ENCODE data around the gene CIRBP. TPM values are rescaled to one million over a fixed set of nuclear protein-coding genes. Genes with fewer than 3 reads are reported as not detected.

CIRBP gene
- total and polyA plus RNA-seq, 2 of the 13 experiments (the other 11 are each of a cell fraction or from before 2014, with no cell fraction given) = 133 to 140 TPM

DNA sequence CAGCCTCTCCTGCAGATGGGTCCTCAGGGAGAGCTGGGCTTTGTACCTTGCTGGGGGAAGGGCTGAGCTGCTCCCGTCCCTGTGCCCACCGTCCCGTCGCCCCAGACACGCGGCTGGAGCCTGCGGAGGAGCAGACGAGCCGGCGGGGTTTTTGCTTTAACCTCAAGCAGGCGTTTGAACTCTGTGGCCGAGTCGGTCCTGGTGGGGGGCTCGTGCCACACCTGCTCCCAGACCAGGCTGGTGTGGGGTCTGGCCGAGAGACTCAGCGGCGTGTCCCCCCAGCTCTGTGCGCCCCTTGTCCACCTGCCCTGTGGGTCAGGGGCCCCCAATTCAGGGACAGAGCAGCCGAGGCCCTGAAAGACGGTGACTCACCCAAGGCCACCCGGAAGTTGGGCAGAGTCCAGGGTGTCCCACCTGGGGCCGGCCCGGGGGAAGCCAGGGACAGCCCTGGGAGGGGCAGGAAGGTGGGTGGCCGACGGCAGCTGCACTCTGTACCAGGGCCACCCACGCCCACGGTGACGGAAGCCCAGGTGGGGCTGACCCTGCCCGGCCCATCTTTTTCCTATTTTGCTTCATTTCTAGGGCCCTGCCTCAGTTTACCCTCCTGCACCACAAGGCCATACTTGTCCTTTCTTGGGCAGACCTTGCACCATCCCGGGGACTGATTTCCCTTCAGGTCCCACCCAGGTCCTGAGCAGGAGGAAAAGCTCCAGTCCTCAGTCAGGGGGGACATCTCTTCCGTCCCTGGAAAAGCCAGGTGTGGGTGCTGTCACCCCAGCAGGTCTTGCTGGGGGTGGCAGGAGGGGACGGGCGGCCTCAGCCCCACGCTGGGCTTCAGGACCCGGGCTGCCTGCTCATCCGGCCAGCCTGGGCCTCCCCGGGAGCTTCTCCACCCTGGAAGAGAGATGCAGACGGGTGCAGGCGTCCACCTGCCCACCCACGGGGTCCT, 21.8 kb downstream of the CIRBP start (continued):
- TF ChIP-seq ESRRA (CRISPR knock-in tag; IDR thresholded peaks at IDR 0.05; ENCODE audit: low read depth) = peak; percentile 83
- TF ChIP-seq, protein P1, sequence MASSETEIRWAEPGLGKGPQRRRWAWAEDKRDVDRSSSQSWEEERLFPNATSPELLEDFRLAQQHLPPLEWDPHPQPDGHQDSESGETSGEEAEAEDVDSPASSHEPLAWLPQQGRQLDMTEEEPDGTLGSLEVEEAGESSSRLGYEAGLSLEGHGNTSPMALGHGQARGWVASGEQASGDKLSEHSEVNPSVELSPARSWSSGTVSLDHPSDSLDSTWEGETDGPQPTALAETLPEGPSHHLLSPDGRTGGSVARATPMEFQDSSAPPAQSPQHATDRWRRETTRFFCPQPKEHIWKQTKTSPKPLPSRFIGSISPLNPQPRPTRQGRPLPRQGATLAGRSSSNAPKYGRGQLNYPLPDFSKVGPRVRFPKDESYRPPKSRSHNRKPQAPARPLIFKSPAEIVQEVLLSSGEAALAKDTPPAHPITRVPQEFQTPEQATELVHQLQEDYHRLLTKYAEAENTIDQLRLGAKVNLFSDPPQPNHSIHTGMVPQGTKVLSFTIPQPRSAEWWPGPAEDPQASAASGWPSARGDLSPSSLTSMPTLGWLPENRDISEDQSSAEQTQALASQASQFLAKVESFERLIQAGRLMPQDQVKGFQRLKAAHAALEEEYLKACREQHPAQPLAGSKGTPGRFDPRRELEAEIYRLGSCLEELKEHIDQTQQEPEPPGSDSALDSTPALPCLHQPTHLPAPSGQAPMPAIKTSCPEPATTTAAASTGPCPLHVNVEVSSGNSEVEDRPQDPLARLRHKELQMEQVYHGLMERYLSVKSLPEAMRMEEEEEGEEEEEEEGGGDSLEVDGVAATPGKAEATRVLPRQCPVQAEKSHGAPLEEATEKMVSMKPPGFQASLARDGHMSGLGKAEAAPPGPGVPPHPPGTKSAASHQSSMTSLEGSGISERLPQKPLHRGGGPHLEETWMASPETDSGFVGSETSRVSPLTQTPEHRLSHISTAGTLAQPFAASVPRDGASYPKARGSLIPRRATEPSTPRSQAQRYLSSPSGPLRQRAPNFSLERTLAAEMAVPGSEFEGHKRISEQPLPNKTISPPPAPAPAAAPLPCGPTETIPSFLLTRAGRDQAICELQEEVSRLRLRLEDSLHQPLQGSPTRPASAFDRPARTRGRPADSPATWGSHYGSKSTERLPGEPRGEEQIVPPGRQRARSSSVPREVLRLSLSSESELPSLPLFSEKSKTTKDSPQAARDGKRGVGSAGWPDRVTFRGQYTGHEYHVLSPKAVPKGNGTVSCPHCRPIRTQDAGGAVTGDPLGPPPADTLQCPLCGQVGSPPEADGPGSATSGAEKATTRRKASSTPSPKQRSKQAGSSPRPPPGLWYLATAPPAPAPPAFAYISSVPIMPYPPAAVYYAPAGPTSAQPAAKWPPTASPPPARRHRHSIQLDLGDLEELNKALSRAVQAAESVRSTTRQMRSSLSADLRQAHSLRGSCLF (CRISPR knock-in tag; IDR thresholded peaks at IDR 0.05; ENCODE audit: borderline replicate concordance) = no peak
- no peak for TF ChIP-seq PAX8 (CRISPR knock-in tag; IDR thresholded peaks at IDR 0.05; ENCODE audit: borderline replicate concordance)
- TF ChIP-seq, protein P2, sequence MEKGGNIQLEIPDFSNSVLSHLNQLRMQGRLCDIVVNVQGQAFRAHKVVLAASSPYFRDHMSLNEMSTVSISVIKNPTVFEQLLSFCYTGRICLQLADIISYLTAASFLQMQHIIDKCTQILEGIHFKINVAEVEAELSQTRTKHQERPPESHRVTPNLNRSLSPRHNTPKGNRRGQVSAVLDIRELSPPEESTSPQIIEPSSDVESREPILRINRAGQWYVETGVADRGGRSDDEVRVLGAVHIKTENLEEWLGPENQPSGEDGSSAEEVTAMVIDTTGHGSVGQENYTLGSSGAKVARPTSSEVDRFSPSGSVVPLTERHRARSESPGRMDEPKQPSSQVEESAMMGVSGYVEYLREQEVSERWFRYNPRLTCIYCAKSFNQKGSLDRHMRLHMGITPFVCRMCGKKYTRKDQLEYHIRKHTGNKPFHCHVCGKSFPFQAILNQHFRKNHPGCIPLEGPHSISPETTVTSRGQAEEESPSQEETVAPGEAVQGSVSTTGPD (CRISPR knock-in tag; IDR thresholded peaks at IDR 0.05) = no peak
- TF ChIP-seq PHF20 (CRISPR knock-in tag; IDR thresholded peaks at IDR 0.05) = peak; percentile 67
- TF ChIP-seq BCL6 (CRISPR knock-in tag; IDR thresholded peaks at IDR 0.05) = peak; percentile 66; the same call in 1 of the 2 replicates
- TF ChIP-seq MAFK (conservative IDR thresholded peaks at IDR 0.05 in 1 of 2, IDR thresholded peaks at IDR 0.05 in 1 of 2; ENCODE audit: low read length in 2 of 2) = no peak
- no peak for TF ChIP-seq RFX3 (CRISPR knock-in tag; IDR thresholded peaks at IDR 0.05)
- TF ChIP-seq RELA (CRISPR knock-in tag; IDR thresholded peaks at IDR 0.05) = no peak; the same call in 1 of the 2 replicates
- no peak for TF ChIP-seq TRIM24 (CRISPR knock-in tag; IDR thresholded peaks at IDR 0.05)
- TF ChIP-seq, protein P3, sequence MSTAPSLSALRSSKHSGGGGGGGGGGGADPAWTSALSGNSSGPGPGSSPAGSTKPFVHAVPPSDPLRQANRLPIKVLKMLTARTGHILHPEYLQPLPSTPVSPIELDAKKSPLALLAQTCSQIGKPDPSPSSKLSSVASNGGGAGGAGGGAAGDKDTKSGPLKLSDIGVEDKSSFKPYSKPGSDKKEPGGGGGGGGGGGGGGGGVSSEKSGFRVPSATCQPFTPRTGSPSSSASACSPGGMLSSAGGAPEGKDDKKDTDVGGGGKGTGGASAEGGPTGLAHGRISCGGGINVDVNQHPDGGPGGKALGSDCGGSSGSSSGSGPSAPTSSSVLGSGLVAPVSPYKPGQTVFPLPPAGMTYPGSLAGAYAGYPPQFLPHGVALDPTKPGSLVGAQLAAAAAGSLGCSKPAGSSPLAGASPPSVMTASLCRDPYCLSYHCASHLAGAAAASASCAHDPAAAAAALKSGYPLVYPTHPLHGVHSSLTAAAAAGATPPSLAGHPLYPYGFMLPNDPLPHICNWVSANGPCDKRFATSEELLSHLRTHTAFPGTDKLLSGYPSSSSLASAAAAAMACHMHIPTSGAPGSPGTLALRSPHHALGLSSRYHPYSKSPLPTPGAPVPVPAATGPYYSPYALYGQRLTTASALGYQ (CRISPR knock-in tag; IDR thresholded peaks at IDR 0.05) = peak; percentile 90; the same call in 1 of the 2 replicates
- TF ChIP-seq ZNF652 (CRISPR knock-in tag; IDR thresholded peaks at IDR 0.05; ENCODE audit: borderline replicate concordance, low read depth) = peak; percentile 51; the same call in 1 of the 2 replicates
- 0 out of 2 replicates have a peak, but pooled peaks have one; percentile 49 for TF ChIP-seq MYNN (CRISPR knock-in tag; IDR thresholded peaks at IDR 0.05; ENCODE audit: low read depth)
- no peak; the same call in 1 of the 2 replicates for TF ChIP-seq ZNF709 (CRISPR knock-in tag; IDR thresholded peaks at IDR 0.05)
- TF ChIP-seq PITX1 (CRISPR knock-in tag; IDR thresholded peaks at IDR 0.05) = no peak; the same call in 1 of the 2 replicates
- TF ChIP-seq ZNF629 (CRISPR knock-in tag; conservative IDR thresholded peaks at IDR 0.05) = no peak; the same call in 1 of the 2 replicates
- TF ChIP-seq NCOR1 (IDR thresholded peaks at IDR 0.05; ENCODE audit: borderline replicate concordance, low read length) = no peak
- TF ChIP-seq ZNF780A (CRISPR knock-in tag; IDR thresholded peaks at IDR 0.05) = no peak
- TF ChIP-seq ZBTB20 (CRISPR knock-in tag; IDR thresholded peaks at IDR 0.05; ENCODE audit: borderline replicate concordance, low read depth) = peak; percentile 23; the same call in 1 of the 2 replicates
- TF ChIP-seq ZNF451 (CRISPR knock-in tag; IDR thresholded peaks at IDR 0.05) = peak; percentile 71; the same call in 1 of the 2 replicates

All from HepG2 (cell line).